Gastrocnemius medialis (tissue), 4 donors: ENCODE data around the gene ITPR1. TPM values are rescaled to one million over a fixed set of nuclear protein-coding genes. Genes with fewer than 3 reads are reported as not detected.
A peak's percentile ranks its signal among the peaks of the same experiment; 100 is the strongest.

Source experiments
- ATAC-seq, 2 donors: fragments of 150-250 bp; one replicate each; pipeline ENCODE4 v1.9.1; 2016
- DNase-seq, 2 donors: peaks; one replicate each; pipeline ENCODE4 v3.0.0-alpha.2; 2019
- H3K27ac ChIP-seq, 4 donors: fragments of 200-600 bp; sonication (generic); 1 replicate in 1 of 4; 2 replicates in 3 of 4; pipeline ENCODE4 v1.5.1; 2016 to 2018; ENCODE audit warnings: mild to moderate bottlenecking in 2 of 4, moderate library complexity in 1 of 4
- H3K27me3 ChIP-seq, 3 donors: fragments of 200-600 bp; sonication (generic) in 2 of 3; 1 replicate in 1 of 3; 2 replicates in 2 of 3; pipeline versions ENCODE4 v1.5.1 to v1.6.0; 2016 to 2019; ENCODE audit warnings: mild to moderate bottlenecking in 1 of 3, moderate library complexity in 1 of 3
- H3K36me3 ChIP-seq, 2 donors: fragments of 200-600 bp; sonication (generic) in 1 of 2; one replicate each; pipeline ENCODE4 v1.5.1; 2017 to 2018
- H3K4me1 ChIP-seq, 2 donors: fragments of 200-600 bp; sonication (generic) in 1 of 2; one replicate each; pipeline ENCODE4 v1.5.1; 2016 to 2017; ENCODE audit warnings: mild to moderate bottlenecking in 2 of 2
- H3K4me3 ChIP-seq, 4 donors: fragments of 200-600 bp; sonication (generic) in 3 of 4; 1 replicate in 1 of 4; 2 replicates in 3 of 4; pipeline ENCODE4 v1.5.1; 2016 to 2019; ENCODE audit warnings: mild to moderate bottlenecking in 2 of 4
- H3K9me3 ChIP-seq, 3 donors: fragments of 200-600 bp; sonication (generic) in 2 of 3; 1 replicate in 1 of 3; 2 replicates in 2 of 3; pipeline ENCODE4 v1.5.1; 2016 to 2019
- CTCF ChIP-seq, 5 experiments: fragments of 450-650 bp in 3 of 5; fragments of 200-600 bp in 2 of 5; sonication (generic) in 2 of 5; IDR thresholded peaks in 4 of 5; conservative IDR thresholded peaks in 1 of 5; 1 replicate in 4 of 5; 2 replicates in 1 of 5; pipeline ENCODE4 v1.5.1; 2016 to 2019; ENCODE audit warnings: antibody characterized with exemption in 5 of 5, mild to moderate bottlenecking in 3 of 5, moderate library complexity in 3 of 5
- POLR2A ChIP-seq, 2 donors: fragments of 450-650 bp; IDR thresholded peaks; one replicate each; pipeline ENCODE4 v1.6.1; 2017; ENCODE audit warnings: antibody characterized with exemption in 2 of 2, mild to moderate bottlenecking in 2 of 2, moderate library complexity in 2 of 2
- in situ Hi-C, 4 donors: fragments of 200-750 bp; cut with MboI; loops; one replicate each; pipeline versions ENCODE4 v1.15.0 to v1.8.0; 2017; ENCODE audit warnings: low sequenced_read_pairs in 4 of 4
- intact Hi-C: fragments of 100-400 bp; cut with DNase I; formaldehyde crosslinking; loops from one replicate; pipeline ENCODE4 v1.15.1; 2023; ENCODE audit warnings: low total_unique reads
- total RNA-seq, 4 donors: library from RNA; depleted of rRNA; stranded (reverse); fragments of >200 nt; gene quantifications; one replicate each; pipeline versions ENCODE4 v1.1.0 to v1.2.3, GENCODE V29; 2016

ITPR1 gene
- total RNA-seq, 4 donors from 2014 or later: 5.5 to 21.7 (median 11.3) TPM

- peak overlapping the region in 3 of 4 donors; percentile 36 to 84 (median 80) for H3K27ac ChIP-seq
- TF ChIP-seq CTCF (IDR thresholded peaks at IDR 0.05 in 4 of 5, conservative IDR thresholded peaks at IDR 0.05 in 1 of 5) (no peak), POLR2A (IDR thresholded peaks at IDR 0.05) (no peak)
- intact Hi-C loops (loop anchor here (5.0 kb wide), 2 partner anchors 87 to 223 kb away; no protein-coding TSS in a partner anchor), in situ Hi-C loops (loop anchor here in 1 of 4 donors (10.0 kb wide), 1 partner anchor 104 kb away; no protein-coding TSS in a partner anchor)
- no peaks in the 10 kb centered on the region for H3K27me3 ChIP-seq
- ATAC-seq: no peak
- DNase-seq: no peak
- no peaks in the 10 kb centered on the region for H3K9me3 ChIP-seq
- H3K36me3 ChIP-seq: no peaks in the 10 kb centered on the region
- peaks cover 48 to 59% of the 10 kb centered on the region in 2 donors for H3K4me1 ChIP-seq
- no peak overlapping the region for H3K4me3 ChIP-seq
Measured at GRCh38 chr3:4829031-4829394, 335.9 kb downstream of the ITPR1 start.

- Histone ChIP-seq H3K27me3 (no peaks in the 10 kb centered on the region), H3K4me1 (peaks cover 34 to 45% of the 10 kb centered on the region in 2 donors), H3K9me3 (no peaks in the 10 kb centered on the region), H3K4me3 (no peak overlapping the region), H3K27ac (peak overlapping the region; percentile 32 to 53 (median 46)), H3K36me3 (no peaks in the 10 kb centered on the region)
- ATAC-seq: no peak
- intact Hi-C loops: no loop called here
- in situ Hi-C loops: no loop called here
- DNase-seq: no peak
- no peak for TF ChIP-seq CTCF (IDR thresholded peaks at IDR 0.05 in 4 of 5, conservative IDR thresholded peaks at IDR 0.05 in 1 of 5)
- TF ChIP-seq POLR2A (IDR thresholded peaks at IDR 0.05): no peak
Measured at GRCh38 chr3:4830586-4830914, 337.4 kb downstream of the ITPR1 start.

GRCh38 chr3:4831580-4831950 lies 338.4 kb downstream of the ITPR1 start:
- Histone ChIP-seq H3K27ac (peak overlapping the region in 2 of 4 donors; percentile 32 to 52), H3K27me3 (no peaks in the 10 kb centered on the region), H3K9me3 (no peaks in the 10 kb centered on the region), H3K4me1 (peaks cover 26 to 35% of the 10 kb centered on the region in 2 donors), H3K36me3 (no peaks in the 10 kb centered on the region), H3K4me3 (no peak overlapping the region)
- DNase-seq (no peak), ATAC-seq (no peak)
- in situ Hi-C loops (no loop called here), intact Hi-C loops (no loop called here)
- no peak for TF ChIP-seq CTCF (IDR thresholded peaks at IDR 0.05 in 4 of 5, conservative IDR thresholded peaks at IDR 0.05 in 1 of 5)
- TF ChIP-seq POLR2A (IDR thresholded peaks at IDR 0.05): no peak

- Histone ChIP-seq H3K9me3 (no peaks in the 10 kb centered on the region), H3K27ac (no peak overlapping the region), H3K4me1 (peaks cover 8 to 18% of the 10 kb centered on the region in 2 donors), H3K4me3 (no peak overlapping the region), H3K36me3 (no peaks in the 10 kb centered on the region), H3K27me3 (no peaks in the 10 kb centered on the region)
- TF ChIP-seq POLR2A (IDR thresholded peaks at IDR 0.05) (no peak), CTCF (IDR thresholded peaks at IDR 0.05 in 4 of 5, conservative IDR thresholded peaks at IDR 0.05 in 1 of 5) (no peak)
- DNase-seq (no peak), ATAC-seq (no peak)
- in situ Hi-C loops (no loop called here), intact Hi-C loops (no loop called here)
Measured at GRCh38 chr3:4833471-4833870, 340.3 kb downstream of the ITPR1 start.

- Histone ChIP-seq H3K36me3 (no peaks in the 10 kb centered on the region), H3K27ac (no peak overlapping the region), H3K27me3 (no peaks in the 10 kb centered on the region), H3K4me1 (peaks cover 0 to 11% of the 10 kb centered on the region in 2 donors), H3K4me3 (no peak overlapping the region), H3K9me3 (no peaks in the 10 kb centered on the region)
- intact Hi-C loops: no loop called here
- no peak for TF ChIP-seq POLR2A (IDR thresholded peaks at IDR 0.05)
- in situ Hi-C loops: no loop called here
- ATAC-seq (no peak), DNase-seq (no peak)
Measured at GRCh38 chr3:4834403-4834866, 341.3 kb downstream of the ITPR1 start.
